ENCODE measurements around the gene ST6GALNAC3.

GRCh38 chr1:76066394-76066793 lies 8.2 kb upstream of the ST6GALNAC3 start:
- TF ChIP-seq BHLHE40 (IDR thresholded peaks at IDR 0.05; ENCODE audit: borderline replicate concordance) (no peak), FOXA1 (IDR thresholded peaks at IDR 0.05) (no peak), ARNT (IDR thresholded peaks at IDR 0.05) (no peak), TARDBP (IDR thresholded peaks at IDR 0.05) (no peak)

All from HEK293T (cell line).